Stimulated activated CD4-positive, alpha-beta T cell treated with anti-CD3 and anti-CD28 coated beads, Interleukin-2, amount 100 ng/mL, for 4 hours (primary cell): Measurements from ENCODE around the gene P2RX6.

Experiments
- DNase-seq: peaks from one replicate; pipeline ENCODE4 v3.0.0-alpha.2; 2020; ENCODE audit warnings: low read depth

The P2RX6 gene

GRCh38 chr22:21012446-21013407, 2.2 kb upstream of the P2RX6 start:
- no peak for DNase-seq

GRCh38 chr22:21013657-21014201, 1.2 kb upstream of the P2RX6 start:
- no peak for DNase-seq

- DNase-seq: peak; percentile 55
These were observed 701 bp upstream of the P2RX6 start for GRCh38 chr22:21014202-21014725.

- no peak for DNase-seq
These were observed 571 bp downstream of the P2RX6 start for GRCh38 chr22:21015466-21016006.

- DNase-seq: no peak
These were observed 1.9 kb downstream of the P2RX6 start for GRCh38 chr22:21016644-21017420.

- no peak for DNase-seq
These were observed 3.3 kb downstream of the P2RX6 start for GRCh38 chr22:21018314-21018713.

GRCh38 chr22:21020802-21021429, 6.0 kb downstream of the P2RX6 start:
- no peak for DNase-seq

GRCh38 chr22:21022507-21022906, 7.5 kb downstream of the P2RX6 start:
- no peak for DNase-seq

GRCh38 chr22:21022955-21023614, 8.1 kb downstream of the P2RX6 start:
- DNase-seq: no peak

- DNase-seq: no peak
These were observed 10.3 kb downstream of the P2RX6 start for GRCh38 chr22:21025266-21025665.

GRCh38 chr22:21025763-21026755, 11.1 kb downstream of the P2RX6 start:
- no peak for DNase-seq

- no peak for DNase-seq
These were observed 12.1 kb downstream of the P2RX6 start for GRCh38 chr22:21026783-21027692.

- no peak for DNase-seq
These were observed 13.6 kb downstream of the P2RX6 start for GRCh38 chr22:21028277-21029251.

GRCh38 chr22:21029486-21030025, 14.6 kb downstream of the P2RX6 start:
- no peak for DNase-seq

GRCh38 chr22:21030032-21030431, 15.1 kb downstream of the P2RX6 start:
- DNase-seq: no peak

GRCh38 chr22:21030621-21031544, 15.9 kb downstream of the P2RX6 start:
- DNase-seq: no peak
